Right renal pelvis (tissue), 4 donors: ENCODE measurements around the gene SLC38A6. TPM values are rescaled to one million over a fixed set of nuclear protein-coding genes. Genes with fewer than 3 reads are reported as not detected.
A peak's percentile ranks its signal among the peaks of the same experiment; 100 is the strongest.
"Not testable (repeated sequence)": the region's sequence is repeated elsewhere in the genome, so short reads cannot be mapped to it uniquely, and the experiment has no call there.

Experiments used
- DNase-seq, 4 donors: peaks; one replicate each; pipeline ENCODE4 v3.0.0-alpha.2; 2013; ENCODE audit warnings: low read depth in 4 of 4, low spot score in 3 of 4, missing footprints in 1 of 4
- polyA plus RNA-seq, 4 donors: library from polyadenylated mRNA; unstranded; fragments of 120-200 nt; gene quantifications; one replicate each; pipeline ENCODE4 v1.2.1, GENCODE V29; 2013; ENCODE audit not compliant: insufficient read length in 4 of 4

The SLC38A6 gene
- polyA plus RNA-seq, 4 donors: 17.1 to 23.2 (median 22.0) TPM

- DNase-seq: no peak
These were observed 67.6 kb downstream of the SLC38A6 start for GRCh38 chr14:61048640-61049039.

GRCh38 chr14:61050417-61050816 is 69.4 kb downstream of the SLC38A6 start:
- no peak for DNase-seq

- no peak for DNase-seq
These were observed 70.0 kb downstream of the SLC38A6 start for GRCh38 chr14:61051051-61051450.

- no peak for DNase-seq
These were observed 70.6 kb downstream of the SLC38A6 start for GRCh38 chr14:61051621-61052020.

- no peak for DNase-seq
These were observed 82.4 kb downstream of the SLC38A6 start for GRCh38 chr14:61063461-61063860.

- DNase-seq: no peak
These were observed 83.2 kb downstream of the SLC38A6 start for GRCh38 chr14:61064210-61064609.

GRCh38 chr14:61064856-61065255 is 83.8 kb downstream of the SLC38A6 start:
- peak in 1 of 4 donors; percentile 8 for DNase-seq

- DNase-seq: no peak
These were observed 84.6 kb downstream of the SLC38A6 start for GRCh38 chr14:61065656-61066055.

- DNase-seq: not testable (repeated sequence)
These were observed 91.4 kb downstream of the SLC38A6 start for GRCh38 chr14:61072442-61072841.

- no peak for DNase-seq
These were observed 93.8 kb downstream of the SLC38A6 start for GRCh38 chr14:61074852-61075251.

- no peak for DNase-seq
These were observed 95.5 kb downstream of the SLC38A6 start for GRCh38 chr14:61076556-61076955.

GRCh38 chr14:61077437-61077836 is 96.4 kb downstream of the SLC38A6 start:
- no peak for DNase-seq

- DNase-seq: no peak
These were observed 97.1 kb downstream of the SLC38A6 start for GRCh38 chr14:61077951-61078720.

- DNase-seq: no peak
These were observed 99.6 kb downstream of the SLC38A6 start for GRCh38 chr14:61080591-61081010.

- no peak for DNase-seq
These were observed 107.0 kb downstream of the SLC38A6 start for GRCh38 chr14:61088081-61088480.

GRCh38 chr14:61089126-61089750 is 108.2 kb downstream of the SLC38A6 start:
- no peak for DNase-seq

- DNase-seq: no peak
These were observed 109.6 kb downstream of the SLC38A6 start for GRCh38 chr14:61090432-61091216.

GRCh38 chr14:61091657-61092273 is 110.7 kb downstream of the SLC38A6 start:
- DNase-seq: no peak

- DNase-seq: not testable (repeated sequence)
These were observed 117.1 kb downstream of the SLC38A6 start for GRCh38 chr14:61098096-61098495.

GRCh38 chr14:61098721-61099120 is 117.7 kb downstream of the SLC38A6 start:
- no peak for DNase-seq
